Osteocyte (in vitro differentiated cells): Measurements from ENCODE around the gene RARB. TPM values are rescaled to one million over a fixed set of nuclear protein-coding genes. Genes with fewer than 3 reads are reported as not detected.

ENCODE experiments used
- DNase-seq: peaks from one replicate; pipeline ENCODE4 v3.0.0; 2021; ENCODE audit warnings: mixed read lengths; ENCODE audit not compliant: unreplicated experiment; ENCODE audit errors: extremely low spot score
- H3K27ac Mint-ChIP-seq: one replicate; pipeline ENCODE4 v1.8.0; 2021; ENCODE audit warnings: mild to moderate bottlenecking, mixed read lengths; ENCODE audit not compliant: unreplicated experiment
- H3K27me3 Mint-ChIP-seq: one replicate; pipeline ENCODE4 v1.8.0; 2021; ENCODE audit warnings: mixed read lengths; ENCODE audit not compliant: unreplicated experiment
- H3K36me3 Mint-ChIP-seq: one replicate; pipeline ENCODE4 v1.8.0; 2021; ENCODE audit warnings: mixed read lengths; ENCODE audit not compliant: unreplicated experiment
- H3K4me1 Mint-ChIP-seq: one replicate; pipeline ENCODE4 v1.8.0; 2021; ENCODE audit warnings: mixed read lengths; ENCODE audit not compliant: unreplicated experiment
- H3K4me3 Mint-ChIP-seq: one replicate; pipeline ENCODE4 v1.8.0; 2021; ENCODE audit warnings: mild to moderate bottlenecking, moderate library complexity, mixed read lengths; ENCODE audit not compliant: unreplicated experiment
- H3K9me3 Mint-ChIP-seq: one replicate; pipeline ENCODE4 v1.8.0; 2021; ENCODE audit warnings: mixed read lengths; ENCODE audit not compliant: unreplicated experiment
- CTCF ChIP-seq: fragments of 200-600 bp; sonication (generic); IDR thresholded peaks from 2 replicates; pipeline ENCODE4 v1.5.0; 2021; ENCODE audit warnings: antibody characterized with exemption, mild to moderate bottlenecking, moderate library complexity
- total RNA-seq: library from RNA; stranded (reverse); gene quantifications from 2 replicates; pipeline ENCODE4 v1.2.1, GENCODE V29; 2021

Gene RARB
- total RNA-seq, 1 donor from 2014 or later, result 4.8 TPM

- Mint-ChIP-seq H3K4me3 (no peak overlapping the region), H3K27ac (no peak overlapping the region), H3K4me1 (peaks cover 6% of the 10 kb centered on the region), H3K27me3 (no peaks in the 10 kb centered on the region), H3K36me3 (no peaks in the 10 kb centered on the region), H3K9me3 (no peaks in the 10 kb centered on the region)
- no peak for DNase-seq
- no peak for TF ChIP-seq CTCF
Measured at GRCh38 chr3:25557694-25558093, 129.6 kb downstream of the RARB start.

GRCh38 chr3:25558121-25558520 is 130.1 kb downstream of the RARB start:
- no peak for DNase-seq
- H3K4me1 Mint-ChIP-seq, result peaks cover 6% of the 10 kb centered on the region
- no peaks in the 10 kb centered on the region for H3K9me3 Mint-ChIP-seq
- no peak for TF ChIP-seq CTCF
- H3K27me3 Mint-ChIP-seq, result no peaks in the 10 kb centered on the region
- H3K36me3 Mint-ChIP-seq, result no peaks in the 10 kb centered on the region
- no peak overlapping the region for H3K4me3 Mint-ChIP-seq
- no peak overlapping the region for H3K27ac Mint-ChIP-seq

GRCh38 chr3:25558796-25559195 is 130.7 kb downstream of the RARB start:
- Mint-ChIP-seq H3K36me3 (no peaks in the 10 kb centered on the region), H3K4me1 (peaks cover 6% of the 10 kb centered on the region), H3K27me3 (no peaks in the 10 kb centered on the region), H3K9me3 (no peaks in the 10 kb centered on the region), H3K4me3 (no peak overlapping the region), H3K27ac (no peak overlapping the region)
- DNase-seq, result no peak
- TF ChIP-seq CTCF, result no peak

- H3K4me1 Mint-ChIP-seq, result peaks cover 4% of the 10 kb centered on the region
- H3K27ac Mint-ChIP-seq, result no peak overlapping the region
- no peak for TF ChIP-seq CTCF
- DNase-seq, result no peak
- H3K36me3 Mint-ChIP-seq, result no peaks in the 10 kb centered on the region
- H3K9me3 Mint-ChIP-seq, result no peaks in the 10 kb centered on the region
- no peak overlapping the region for H3K4me3 Mint-ChIP-seq
- no peaks in the 10 kb centered on the region for H3K27me3 Mint-ChIP-seq
Measured at GRCh38 chr3:25563601-25564000, 135.5 kb downstream of the RARB start.

GRCh38 chr3:25564075-25564474 is 136.0 kb downstream of the RARB start:
- Mint-ChIP-seq H3K4me3 (no peak overlapping the region), H3K9me3 (no peaks in the 10 kb centered on the region), H3K27me3 (no peaks in the 10 kb centered on the region), H3K27ac (no peak overlapping the region), H3K4me1 (peaks cover 9% of the 10 kb centered on the region), H3K36me3 (no peaks in the 10 kb centered on the region)
- DNase-seq, result no peak
- TF ChIP-seq CTCF, result no peak
